Kidney (tissue), 14 donors: ENCODE data around the gene MEF2A. TPM values are rescaled to one million over a fixed set of nuclear protein-coding genes. Genes with fewer than 3 reads are reported as not detected.

Source experiments
- DNase-seq, 5 donors: peaks; one replicate each; pipeline ENCODE4 v3.0.0-alpha.2; 2013 to 2020
- FAIRE-seq: peaks from 2 replicates; lab custom pipeline; 2012; peaks lifted over from hg19 to GRCh38; lab: Jason Lieb, UNC
- H3K27ac ChIP-seq, 2 donors: one replicate each; pipeline ENCODE4 v1.7.0; 2013; ENCODE audit warnings: low read depth in 2 of 2, low read length in 2 of 2, inconsistent platforms in 1 of 2
- H3K27me3 ChIP-seq: one replicate; pipeline ENCODE4 v1.7.1; 2013; ENCODE audit warnings: low read length, inconsistent platforms; ENCODE audit not compliant: control insufficient read depth, insufficient read depth
- H3K36me3 ChIP-seq, 3 donors: one replicate each; pipeline versions ENCODE4 v1.7.0 to v1.7.1; 2013; ENCODE audit warnings: low read length in 3 of 3, control low read depth in 1 of 3, inconsistent platforms in 1 of 3; ENCODE audit not compliant: insufficient read depth in 3 of 3, control insufficient read depth in 2 of 3
- H3K4me1 ChIP-seq, 3 donors: one replicate each; pipeline versions ENCODE4 v1.7.0 to v1.7.1; 2013; ENCODE audit warnings: low read length in 3 of 3, inconsistent platforms in 1 of 3, low read depth in 1 of 3; ENCODE audit not compliant: control insufficient read depth in 2 of 3, insufficient read depth in 2 of 3
- H3K4me3 ChIP-seq, 3 donors: one replicate each; pipeline versions ENCODE4 v1.7.0 to v1.8.1; 2013; ENCODE audit warnings: low read length in 3 of 3, control low read depth in 1 of 3, inconsistent platforms in 1 of 3
- H3K9ac ChIP-seq, 3 donors: one replicate each; pipeline versions ENCODE4 v1.7.0 to v1.7.1; 2013; ENCODE audit warnings: low read length in 3 of 3, control low read depth in 1 of 3, inconsistent platforms in 1 of 3
- H3K9me3 ChIP-seq, 3 donors: one replicate each; pipeline versions ENCODE4 v1.7.0 to v1.7.1; 2013; ENCODE audit warnings: low read length in 3 of 3, control low read depth in 1 of 3, inconsistent platforms in 1 of 3; ENCODE audit not compliant: control insufficient read depth in 2 of 3, insufficient read depth in 1 of 3
- CTCF ChIP-seq: IDR thresholded peaks from 3 replicates; pipeline ENCODE4 v1.5.1; 2012; ENCODE audit warnings: mild to moderate bottlenecking, moderate library complexity, borderline replicate concordance; ENCODE audit not compliant: insufficient read depth; ENCODE audit errors: extremely low read depth
- intact Hi-C: fragments of 100-400 bp; cut with DNase I; formaldehyde crosslinking; loops from one replicate; pipeline ENCODE4 v1.11.1; 2022
- polyA plus RNA-seq: library from polyadenylated mRNA; stranded (reverse); fragments of 350-450 nt; fragmentation: Illumina TruSeq; extraction: RNeasy Lipid Tissue Mini Kit (QIAGEN cat#74804); gene quantifications from one replicate; pipeline ENCODE4 v1.2.3, GENCODE V29; 2014; ENCODE audit warnings: low read depth, low replicate concordance; ENCODE audit not compliant: insufficient read depth
- total RNA-seq: library from RNA; stranded (reverse); fragmentation: NEBNext Ultra II Directional; extraction: Animal tissue kit (Norgen Biotek cat#: 25700); gene quantifications from one replicate; pipeline ENCODE4 v1.2.1, GENCODE V29; 2021
- donor health status: control.
- donor health status: control.
- donor health status: control.
- donor health status: control.
- donor health status: control.
- donor health status: DM: yes; HTN: yes; CAD: no.
- donor health status: Normal renal cell carcinoma (clear cell type).

The MEF2A gene
- total and polyA plus RNA-seq, 2 donors from 2014 or later, result 20.8 to 82.2 TPM

- no peaks in the 10 kb centered on the region for H3K27me3 ChIP-seq
- no peaks in the 10 kb centered on the region for H3K36me3 ChIP-seq
- intact Hi-C loops, result no loop called here
- no peaks in the 10 kb centered on the region for H3K9me3 ChIP-seq
- H3K27ac ChIP-seq, result no peak overlapping the region
- DNase-seq (no peak), FAIRE-seq (no peak)
- no peak for TF ChIP-seq CTCF
- no peak overlapping the region for H3K4me3 ChIP-seq
- H3K4me1 ChIP-seq, result peaks cover 0 to 4% (median 0%) of the 10 kb centered on the region in 3 donors
- H3K9ac ChIP-seq, result no peak overlapping the region
These were observed 156.1 kb downstream of the MEF2A start for GRCh38 chr15:99721896-99722295.

- Histone ChIP-seq H3K27me3 (no peaks in the 10 kb centered on the region), H3K4me3 (no peak overlapping the region), H3K27ac (no peak overlapping the region), H3K9me3 (no peaks in the 10 kb centered on the region), H3K4me1 (peaks cover 0 to 4% (median 0%) of the 10 kb centered on the region in 3 donors), H3K36me3 (no peaks in the 10 kb centered on the region), H3K9ac (no peak overlapping the region)
- TF ChIP-seq CTCF, result no peak
- FAIRE-seq (no peak), DNase-seq (no peak)
- intact Hi-C loops, result no loop called here
These were observed 156.6 kb downstream of the MEF2A start for GRCh38 chr15:99722406-99722805.

- FAIRE-seq (no peak), DNase-seq (no peak)
- intact Hi-C loops, result no loop called here
- no peak for TF ChIP-seq CTCF
- no peaks in the 10 kb centered on the region for H3K9me3 ChIP-seq
- H3K36me3 ChIP-seq, result peaks cover 0 to 9% (median 2%) of the 10 kb centered on the region in 3 donors
- no peak overlapping the region for H3K27ac ChIP-seq
- no peaks in the 10 kb centered on the region for H3K4me1 ChIP-seq
- no peak overlapping the region for H3K4me3 ChIP-seq
- H3K27me3 ChIP-seq, result no peaks in the 10 kb centered on the region
- H3K9ac ChIP-seq, result no peak overlapping the region
These were observed 160.5 kb downstream of the MEF2A start for GRCh38 chr15:99726333-99726732.

GRCh38 chr15:99727330-99727729 lies 161.5 kb downstream of the MEF2A start:
- FAIRE-seq (no peak), DNase-seq (no peak)
- H3K4me3 ChIP-seq, result no peak overlapping the region
- H3K27ac ChIP-seq, result no peak overlapping the region
- H3K36me3 ChIP-seq, result peaks cover 0 to 9% (median 2%) of the 10 kb centered on the region in 3 donors
- H3K9ac ChIP-seq, result no peak overlapping the region
- no peak for TF ChIP-seq CTCF
- H3K27me3 ChIP-seq, result no peaks in the 10 kb centered on the region
- peaks cover 0 to 2% (median 0%) of the 10 kb centered on the region in 3 donors for H3K4me1 ChIP-seq
- no peaks in the 10 kb centered on the region for H3K9me3 ChIP-seq
- intact Hi-C loops, result no loop called here
